Measurements from ENCODE around the gene LRGUK. TPM values are rescaled to one million over a fixed set of nuclear protein-coding genes. Genes with fewer than 3 reads are reported as not detected.

The LRGUK gene
- total and polyA plus RNA-seq, 2 of the 8 experiments (the other 6 are each of a cell fraction or from before 2014, with no cell fraction given), result 1.5 to 3.6 TPM

DNA sequence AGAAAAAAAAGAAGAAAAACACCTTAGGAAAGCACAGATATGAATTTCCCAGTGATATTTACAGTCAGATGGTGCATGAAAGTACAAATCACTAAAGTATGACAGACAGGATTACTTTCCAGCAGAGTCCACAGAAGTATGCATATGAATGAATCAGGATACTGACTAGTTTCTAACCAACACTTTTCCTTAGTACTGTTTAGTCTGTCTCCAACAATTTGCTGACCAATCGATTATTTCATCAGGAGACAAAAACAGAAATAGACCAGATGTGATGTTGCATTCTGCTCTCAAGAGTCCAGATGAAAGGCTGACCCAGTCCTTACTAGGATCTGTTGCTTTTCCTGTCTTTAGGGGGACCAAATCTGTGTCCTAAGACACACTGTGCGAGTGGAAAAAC lies 175.0 kb downstream of the LRGUK start (continued):
- TF ChIP-seq, protein P1, sequence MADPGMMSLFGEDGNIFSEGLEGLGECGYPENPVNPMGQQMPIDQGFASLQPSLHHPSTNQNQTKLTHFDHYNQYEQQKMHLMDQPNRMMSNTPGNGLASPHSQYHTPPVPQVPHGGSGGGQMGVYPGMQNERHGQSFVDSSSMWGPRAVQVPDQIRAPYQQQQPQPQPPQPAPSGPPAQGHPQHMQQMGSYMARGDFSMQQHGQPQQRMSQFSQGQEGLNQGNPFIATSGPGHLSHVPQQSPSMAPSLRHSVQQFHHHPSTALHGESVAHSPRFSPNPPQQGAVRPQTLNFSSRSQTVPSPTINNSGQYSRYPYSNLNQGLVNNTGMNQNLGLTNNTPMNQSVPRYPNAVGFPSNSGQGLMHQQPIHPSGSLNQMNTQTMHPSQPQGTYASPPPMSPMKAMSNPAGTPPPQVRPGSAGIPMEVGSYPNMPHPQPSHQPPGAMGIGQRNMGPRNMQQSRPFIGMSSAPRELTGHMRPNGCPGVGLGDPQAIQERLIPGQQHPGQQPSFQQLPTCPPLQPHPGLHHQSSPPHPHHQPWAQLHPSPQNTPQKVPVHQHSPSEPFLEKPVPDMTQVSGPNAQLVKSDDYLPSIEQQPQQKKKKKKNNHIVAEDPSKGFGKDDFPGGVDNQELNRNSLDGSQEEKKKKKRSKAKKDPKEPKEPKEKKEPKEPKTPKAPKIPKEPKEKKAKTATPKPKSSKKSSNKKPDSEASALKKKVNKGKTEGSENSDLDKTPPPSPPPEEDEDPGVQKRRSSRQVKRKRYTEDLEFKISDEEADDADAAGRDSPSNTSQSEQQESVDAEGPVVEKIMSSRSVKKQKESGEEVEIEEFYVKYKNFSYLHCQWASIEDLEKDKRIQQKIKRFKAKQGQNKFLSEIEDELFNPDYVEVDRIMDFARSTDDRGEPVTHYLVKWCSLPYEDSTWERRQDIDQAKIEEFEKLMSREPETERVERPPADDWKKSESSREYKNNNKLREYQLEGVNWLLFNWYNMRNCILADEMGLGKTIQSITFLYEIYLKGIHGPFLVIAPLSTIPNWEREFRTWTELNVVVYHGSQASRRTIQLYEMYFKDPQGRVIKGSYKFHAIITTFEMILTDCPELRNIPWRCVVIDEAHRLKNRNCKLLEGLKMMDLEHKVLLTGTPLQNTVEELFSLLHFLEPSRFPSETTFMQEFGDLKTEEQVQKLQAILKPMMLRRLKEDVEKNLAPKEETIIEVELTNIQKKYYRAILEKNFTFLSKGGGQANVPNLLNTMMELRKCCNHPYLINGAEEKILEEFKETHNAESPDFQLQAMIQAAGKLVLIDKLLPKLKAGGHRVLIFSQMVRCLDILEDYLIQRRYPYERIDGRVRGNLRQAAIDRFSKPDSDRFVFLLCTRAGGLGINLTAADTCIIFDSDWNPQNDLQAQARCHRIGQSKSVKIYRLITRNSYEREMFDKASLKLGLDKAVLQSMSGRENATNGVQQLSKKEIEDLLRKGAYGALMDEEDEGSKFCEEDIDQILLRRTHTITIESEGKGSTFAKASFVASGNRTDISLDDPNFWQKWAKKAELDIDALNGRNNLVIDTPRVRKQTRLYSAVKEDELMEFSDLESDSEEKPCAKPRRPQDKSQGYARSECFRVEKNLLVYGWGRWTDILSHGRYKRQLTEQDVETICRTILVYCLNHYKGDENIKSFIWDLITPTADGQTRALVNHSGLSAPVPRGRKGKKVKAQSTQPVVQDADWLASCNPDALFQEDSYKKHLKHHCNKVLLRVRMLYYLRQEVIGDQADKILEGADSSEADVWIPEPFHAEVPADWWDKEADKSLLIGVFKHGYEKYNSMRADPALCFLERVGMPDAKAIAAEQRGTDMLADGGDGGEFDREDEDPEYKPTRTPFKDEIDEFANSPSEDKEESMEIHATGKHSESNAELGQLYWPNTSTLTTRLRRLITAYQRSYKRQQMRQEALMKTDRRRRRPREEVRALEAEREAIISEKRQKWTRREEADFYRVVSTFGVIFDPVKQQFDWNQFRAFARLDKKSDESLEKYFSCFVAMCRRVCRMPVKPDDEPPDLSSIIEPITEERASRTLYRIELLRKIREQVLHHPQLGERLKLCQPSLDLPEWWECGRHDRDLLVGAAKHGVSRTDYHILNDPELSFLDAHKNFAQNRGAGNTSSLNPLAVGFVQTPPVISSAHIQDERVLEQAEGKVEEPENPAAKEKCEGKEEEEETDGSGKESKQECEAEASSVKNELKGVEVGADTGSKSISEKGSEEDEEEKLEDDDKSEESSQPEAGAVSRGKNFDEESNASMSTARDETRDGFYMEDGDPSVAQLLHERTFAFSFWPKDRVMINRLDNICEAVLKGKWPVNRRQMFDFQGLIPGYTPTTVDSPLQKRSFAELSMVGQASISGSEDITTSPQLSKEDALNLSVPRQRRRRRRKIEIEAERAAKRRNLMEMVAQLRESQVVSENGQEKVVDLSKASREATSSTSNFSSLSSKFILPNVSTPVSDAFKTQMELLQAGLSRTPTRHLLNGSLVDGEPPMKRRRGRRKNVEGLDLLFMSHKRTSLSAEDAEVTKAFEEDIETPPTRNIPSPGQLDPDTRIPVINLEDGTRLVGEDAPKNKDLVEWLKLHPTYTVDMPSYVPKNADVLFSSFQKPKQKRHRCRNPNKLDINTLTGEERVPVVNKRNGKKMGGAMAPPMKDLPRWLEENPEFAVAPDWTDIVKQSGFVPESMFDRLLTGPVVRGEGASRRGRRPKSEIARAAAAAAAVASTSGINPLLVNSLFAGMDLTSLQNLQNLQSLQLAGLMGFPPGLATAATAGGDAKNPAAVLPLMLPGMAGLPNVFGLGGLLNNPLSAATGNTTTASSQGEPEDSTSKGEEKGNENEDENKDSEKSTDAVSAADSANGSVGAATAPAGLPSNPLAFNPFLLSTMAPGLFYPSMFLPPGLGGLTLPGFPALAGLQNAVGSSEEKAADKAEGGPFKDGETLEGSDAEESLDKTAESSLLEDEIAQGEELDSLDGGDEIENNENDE (IDR thresholded peaks at IDR 0.05; ENCODE audit: insufficient replicate concordance, low read length), result no peak
- TF ChIP-seq JUN (IDR thresholded peaks at IDR 0.05; ENCODE audit: low read depth, low read length) (no peak), KDM1A (IDR thresholded peaks at IDR 0.05; ENCODE audit: borderline replicate concordance, low read length) (no peak), TAF1 (IDR thresholded peaks at IDR 0.05; ENCODE audit: low read depth, low read length) (no peak), HDAC2 (IDR thresholded peaks at IDR 0.05; ENCODE audit: borderline replicate concordance in 1 of 2, low read depth in 2 of 2, low read length in 2 of 2) (no peak), HDAC6 (IDR thresholded peaks at IDR 0.05; ENCODE audit: low read depth, low read length) (no peak), ASH2L (IDR thresholded peaks at IDR 0.05; ENCODE audit: low read length) (no peak)
